GM18858 (cell line): Measurements from ENCODE around the gene SAC3D1.

Experiments
- ATAC-seq: cut with Tn5 transposase; IDR thresholded peaks from one replicate; pipeline ENCODE4 v1.9.1; 2021; ENCODE audit not compliant: unreplicated experiment

The SAC3D1 gene

DNA sequence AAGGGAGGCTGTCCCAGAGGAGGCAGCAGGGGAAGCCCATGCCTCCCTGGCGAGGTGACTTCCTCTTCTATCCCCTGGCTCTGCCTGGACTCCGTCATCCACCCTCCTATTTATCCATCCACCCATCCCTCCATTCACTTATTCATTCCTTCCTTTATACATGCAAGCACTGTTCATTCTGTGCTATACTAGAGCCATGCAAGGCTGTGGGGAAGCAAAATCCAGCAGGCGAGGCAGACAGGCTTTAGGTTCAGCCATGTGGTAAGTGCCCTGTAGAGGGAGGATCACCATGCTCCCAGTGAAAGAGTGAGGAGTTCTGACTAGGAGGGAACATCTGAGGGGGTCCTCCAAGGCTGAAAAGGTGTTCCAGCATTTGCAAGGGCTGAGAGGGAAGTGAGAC is 18.5 kb downstream of the SAC3D1 start:
- no peak for ATAC-seq

GRCh38 chr11:65059959-65060824 is 19.2 kb downstream of the SAC3D1 start:
- no peak for ATAC-seq

- ATAC-seq, result no peak
Observed at GRCh38 chr11:65060913-65061408, 20.0 kb downstream of the SAC3D1 start.

DNA sequence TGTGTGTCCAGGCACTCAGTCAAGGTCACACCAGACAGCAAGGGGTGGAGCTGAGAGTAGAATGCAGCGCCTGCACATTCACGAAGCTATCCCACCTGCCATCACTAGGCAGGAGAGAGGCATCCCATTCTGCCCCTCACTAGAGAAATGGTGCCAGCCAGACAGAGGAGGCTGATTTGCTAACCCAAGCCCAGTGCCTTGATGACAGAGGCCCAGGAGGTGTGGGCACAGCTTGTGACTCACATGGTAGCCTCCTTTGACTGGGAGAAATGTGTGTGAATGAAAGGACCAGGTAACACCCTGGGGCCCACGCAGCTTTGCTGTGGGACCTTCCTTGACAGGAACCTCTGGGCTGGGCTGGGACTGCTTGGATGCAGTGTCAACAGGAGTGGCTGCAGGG is 22.5 kb downstream of the SAC3D1 start:
- no peak for ATAC-seq

DNA sequence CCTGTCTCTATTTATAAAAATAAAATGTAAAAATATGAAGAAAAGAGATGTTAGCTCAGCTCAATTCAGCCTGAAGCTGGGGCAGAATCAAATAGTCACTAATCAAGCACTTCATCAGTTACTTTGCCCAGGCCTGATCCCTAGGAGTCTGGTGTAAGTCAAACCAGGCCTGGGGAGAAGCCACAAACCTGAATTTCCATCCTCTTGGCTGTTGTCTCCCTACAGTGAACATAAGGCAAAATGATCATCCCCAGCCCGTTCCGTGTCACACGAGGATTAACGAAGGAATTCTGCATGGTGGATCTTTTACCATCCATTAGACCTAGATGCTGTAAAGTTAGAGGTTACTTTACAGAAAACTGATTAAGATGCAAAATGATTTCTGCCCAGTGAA is 23.8 kb downstream of the SAC3D1 start:
- no peak for ATAC-seq

- ATAC-seq, result no peak
Observed at GRCh38 chr11:65065851-65066250, 24.8 kb downstream of the SAC3D1 start.

- no peak for ATAC-seq
Observed at GRCh38 chr11:65066315-65066714, 25.3 kb downstream of the SAC3D1 start.

DNA sequence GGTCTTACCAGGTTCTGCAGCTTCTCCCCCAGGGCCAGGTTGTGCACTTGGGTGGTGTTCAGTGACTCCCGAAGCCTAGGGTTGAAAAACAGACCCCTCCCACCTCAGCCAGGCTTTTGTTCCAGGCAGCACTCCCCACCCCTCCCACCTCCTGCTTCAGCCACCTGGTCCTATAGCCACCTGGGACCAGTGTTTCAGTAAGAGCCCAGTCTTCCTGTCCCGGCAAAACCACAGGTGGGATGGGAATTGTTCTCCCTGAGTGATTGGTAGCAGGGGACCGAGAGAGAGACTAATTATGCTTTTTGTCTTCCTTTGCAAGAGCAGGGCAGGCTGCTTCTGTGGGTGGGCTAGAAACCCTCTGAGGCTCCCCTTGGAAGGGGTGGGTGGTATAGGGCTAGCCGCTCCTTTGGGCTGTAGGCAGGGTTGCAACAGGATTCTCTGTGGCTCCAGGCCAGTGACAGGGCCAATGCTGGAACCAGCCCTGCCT is 25.8 kb downstream of the SAC3D1 start:
- ATAC-seq, result no peak

- no peak for ATAC-seq
Observed at GRCh38 chr11:65067446-65067845, 26.4 kb downstream of the SAC3D1 start.

- ATAC-seq, result no peak
Observed at GRCh38 chr11:65069217-65069616, 28.2 kb downstream of the SAC3D1 start.

DNA sequence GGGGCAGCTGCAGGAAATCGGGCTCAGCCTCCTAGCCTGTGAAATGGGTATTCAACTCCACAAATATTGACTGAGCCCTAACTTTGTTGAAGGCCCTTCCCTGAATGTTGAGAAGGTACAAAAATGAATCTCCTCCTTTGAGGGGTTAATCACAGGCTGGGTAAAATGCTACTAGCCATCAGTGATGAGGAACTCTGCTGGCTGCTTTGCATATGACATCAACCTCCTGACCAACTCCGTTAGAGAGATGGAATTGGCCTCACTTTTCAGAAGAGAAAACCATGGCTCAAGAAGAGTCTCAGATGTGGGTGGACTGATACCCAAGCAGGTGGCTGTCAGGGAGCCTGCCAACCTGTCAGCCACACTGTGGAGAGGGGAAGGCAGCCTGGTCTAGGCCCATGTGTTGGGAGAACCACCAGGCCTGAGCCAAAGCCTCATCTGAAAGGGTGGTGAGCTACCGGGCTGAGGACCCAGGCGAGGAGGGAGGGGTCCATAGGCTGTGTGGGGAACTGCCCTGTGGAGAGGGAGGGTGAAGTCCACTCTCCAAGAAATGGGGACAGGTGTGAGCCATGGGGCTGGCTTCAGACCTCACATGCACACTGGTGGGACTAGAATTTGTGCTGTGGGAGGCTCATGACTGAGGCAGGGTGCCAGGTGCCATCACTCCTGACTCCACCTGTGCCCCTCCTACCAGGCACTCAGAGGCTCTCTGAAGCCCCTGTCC is 31.1 kb downstream of the SAC3D1 start:
- no peak for ATAC-seq

DNA sequence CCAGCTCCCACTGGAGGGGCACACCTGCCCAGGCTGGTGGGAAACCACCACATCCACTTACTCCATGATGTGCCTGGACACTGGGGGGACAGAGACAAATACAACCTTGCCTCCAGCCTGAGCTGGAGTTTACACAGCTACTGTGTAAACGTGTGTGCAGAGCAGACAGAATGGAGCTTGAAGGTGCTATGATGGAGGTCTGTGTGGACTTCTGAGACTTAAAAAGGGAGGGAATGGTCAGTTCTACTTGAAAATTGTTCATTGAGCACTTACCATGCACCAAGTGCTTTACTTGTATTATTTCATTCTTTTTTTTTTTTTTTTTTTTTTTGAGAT is 31.6 kb downstream of the SAC3D1 start:
- ATAC-seq, result no peak

DNA sequence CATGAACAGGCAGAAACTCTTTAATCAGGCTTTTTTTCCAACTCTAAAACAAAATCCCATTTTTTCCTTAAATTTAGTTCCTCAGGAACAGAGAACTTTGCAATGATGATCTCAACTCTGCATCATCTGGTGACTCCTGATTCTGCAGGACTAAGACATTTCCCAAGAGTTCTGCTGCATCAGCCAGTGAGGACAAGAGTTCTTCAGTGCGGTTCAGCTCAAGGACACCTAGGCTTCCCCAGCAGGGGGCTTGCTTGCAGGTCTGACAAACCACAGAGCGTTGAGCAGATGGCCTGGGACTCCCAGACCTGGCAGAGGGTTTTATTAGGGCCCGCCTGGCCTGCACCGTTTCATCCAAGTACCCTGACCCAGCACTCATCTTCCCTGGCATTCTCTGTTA is 36.4 kb downstream of the SAC3D1 start:
- no peak for ATAC-seq

- ATAC-seq, result no peak
Observed at GRCh38 chr11:65078151-65078550, 37.1 kb downstream of the SAC3D1 start.

DNA sequence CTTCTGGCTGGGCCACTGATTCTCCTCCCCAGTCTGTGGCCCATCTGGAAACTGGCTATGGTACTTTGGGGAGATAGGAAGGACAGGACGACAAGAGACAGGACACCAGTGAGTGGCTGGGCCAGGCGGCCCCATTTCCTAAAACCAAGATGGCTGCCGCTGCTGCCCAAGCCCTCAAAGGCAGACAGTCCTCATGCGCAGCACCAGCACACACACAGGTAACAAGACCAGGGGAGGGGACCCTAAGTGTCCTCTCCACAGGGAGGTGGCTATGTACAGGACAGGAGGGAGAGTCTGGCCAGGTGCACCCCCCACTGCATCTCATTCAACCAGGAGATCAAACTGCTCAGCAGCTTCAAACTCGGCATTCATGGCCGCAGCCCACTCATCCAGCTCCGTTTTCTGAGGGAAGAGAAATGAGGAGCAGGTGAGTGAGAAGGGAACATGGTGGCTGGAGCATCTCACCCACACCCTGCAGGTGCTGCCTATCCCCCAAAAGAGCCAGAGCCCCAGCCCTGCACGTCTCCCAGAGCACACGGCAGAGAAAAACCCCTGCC is 37.9 kb downstream of the SAC3D1 start:
- ATAC-seq, result no peak

- ATAC-seq, result no peak
Observed at GRCh38 chr11:65083134-65083833, 42.3 kb downstream of the SAC3D1 start.

GRCh38 chr11:65083834-65084597 is 43.0 kb downstream of the SAC3D1 start, which contains the start of the genes CDCA5 and ZFPL1:
TSS of gene CDCA5 (minus strand) at chr11:65084040. CDS start at chr11:65083978, 62 bp downstream.
TSS of gene ZFPL1 (plus strand) at chr11:65084222. CDS start at chr11:65084699, 477 bp downstream.
- peak; percentile 64 for ATAC-seq

GRCh38 chr11:65084598-65085375 is 43.8 kb downstream of the SAC3D1 start:
- ATAC-seq, result no peak

GRCh38 chr11:65085446-65085845 is 44.4 kb downstream of the SAC3D1 start:
- ATAC-seq, result no peak
